ENCODE data around the gene ARNT2. TPM values are rescaled to one million over a fixed set of nuclear protein-coding genes. Genes with fewer than 3 reads are reported as not detected.

The ARNT2 gene
- total RNA-seq, 1 donor from 2014 or later: 0.26 TPM

- H3K36me3 ChIP-seq (ENCODE audit: control insufficient read depth, insufficient read depth, low read length): no peaks in the 10 kb centered on the region
- H3K27me3 ChIP-seq (ENCODE audit: control insufficient read depth, insufficient read depth, low read length): no peaks in the 10 kb centered on the region
- FAIRE-seq (no peak), DNase-seq (ENCODE audit: low read depth) (no peak)
- H3K4me3 ChIP-seq (ENCODE audit: low read depth, low read length): no peak overlapping the region
- TF ChIP-seq CTCF (IDR thresholded peaks at IDR 0.05; ENCODE audit: insufficient read depth, low read length, severe bottlenecking): no peak
Measured at GRCh38 chr15:80559320-80559693, 155.1 kb downstream of the ARNT2 start.

GRCh38 chr15:80559761-80560160 is 155.6 kb downstream of the ARNT2 start:
- Histone ChIP-seq H3K27me3 (ENCODE audit: control insufficient read depth, insufficient read depth, low read length) (no peaks in the 10 kb centered on the region), H3K36me3 (ENCODE audit: control insufficient read depth, insufficient read depth, low read length) (no peaks in the 10 kb centered on the region), H3K4me3 (ENCODE audit: low read depth, low read length) (no peak overlapping the region)
- TF ChIP-seq CTCF (IDR thresholded peaks at IDR 0.05; ENCODE audit: insufficient read depth, low read length, severe bottlenecking): no peak
- no peak for DNase-seq (ENCODE audit: low read depth)
- FAIRE-seq: peak; percentile 13

- FAIRE-seq: no peak
Measured at GRCh38 chr15:80560601-80561400, 156.6 kb downstream of the ARNT2 start.

GRCh38 chr15:80561500-80561899 is 157.3 kb downstream of the ARNT2 start:
- Histone ChIP-seq H3K36me3 (ENCODE audit: control insufficient read depth, insufficient read depth, low read length) (no peaks in the 10 kb centered on the region), H3K27me3 (ENCODE audit: control insufficient read depth, insufficient read depth, low read length) (no peaks in the 10 kb centered on the region), H3K4me3 (ENCODE audit: low read depth, low read length) (no peak overlapping the region)
- DNase-seq (ENCODE audit: low read depth) (no peak), FAIRE-seq (no peak)
- TF ChIP-seq CTCF (IDR thresholded peaks at IDR 0.05; ENCODE audit: insufficient read depth, low read length, severe bottlenecking): no peak

More at GRCh38 chr15:80560601-80561400, 156.6 kb downstream of the ARNT2 start:
- no peak for DNase-seq (ENCODE audit: low read depth)
- no peaks in the 10 kb centered on the region for H3K27me3 ChIP-seq (ENCODE audit: control insufficient read depth, insufficient read depth, low read length)
- TF ChIP-seq CTCF (IDR thresholded peaks at IDR 0.05; ENCODE audit: insufficient read depth, low read length, severe bottlenecking): no peak
- H3K36me3 ChIP-seq (ENCODE audit: control insufficient read depth, insufficient read depth, low read length): no peaks in the 10 kb centered on the region
- no peak overlapping the region for H3K4me3 ChIP-seq (ENCODE audit: low read depth, low read length)

- Histone ChIP-seq H3K27me3 (ENCODE audit: control insufficient read depth, insufficient read depth, low read length) (no peaks in the 10 kb centered on the region), H3K4me3 (ENCODE audit: low read depth, low read length) (no peak overlapping the region), H3K36me3 (ENCODE audit: control insufficient read depth, insufficient read depth, low read length) (no peaks in the 10 kb centered on the region)
- FAIRE-seq: no peak
- DNase-seq (ENCODE audit: low read depth): no peak
- no peak for TF ChIP-seq CTCF (IDR thresholded peaks at IDR 0.05; ENCODE audit: insufficient read depth, low read length, severe bottlenecking)
Measured at GRCh38 chr15:80562033-80562432, 157.9 kb downstream of the ARNT2 start.

GRCh38 chr15:80562846-80563245 is 158.7 kb downstream of the ARNT2 start:
- no peak for TF ChIP-seq CTCF (IDR thresholded peaks at IDR 0.05; ENCODE audit: insufficient read depth, low read length, severe bottlenecking)
- FAIRE-seq: peak; percentile 52
- no peak overlapping the region for H3K4me3 ChIP-seq (ENCODE audit: low read depth, low read length)
- no peaks in the 10 kb centered on the region for H3K36me3 ChIP-seq (ENCODE audit: control insufficient read depth, insufficient read depth, low read length)
- DNase-seq (ENCODE audit: low read depth): no peak
- no peaks in the 10 kb centered on the region for H3K27me3 ChIP-seq (ENCODE audit: control insufficient read depth, insufficient read depth, low read length)
